IMR-90 (cell line): ENCODE data around the gene SEPSECS.

ENCODE experiments used
- BHLHE40 ChIP-seq: fragments of 150-350 bp; IDR thresholded peaks from 2 replicates; pipeline ENCODE4 v1.6.1; 2016; ENCODE audit warnings: mild to moderate bottlenecking, low read depth, low read length
- CEBPB ChIP-seq: IDR thresholded peaks from 2 replicates; pipeline ENCODE4 v1.6.1; 2012; ENCODE audit warnings: low read depth, low read length, improper control_type of control experiment
- FOS ChIP-seq: fragments of 150-350 bp; IDR thresholded peaks from 2 replicates; pipeline ENCODE4 v1.6.1; 2016; ENCODE audit warnings: low read depth, low read length
- MAFK ChIP-seq: IDR thresholded peaks from 2 replicates; pipeline ENCODE4 v1.6.1; 2012; ENCODE audit warnings: low read depth, low read length, improper control_type of control experiment
- MAZ ChIP-seq: IDR thresholded peaks from 2 replicates; pipeline ENCODE4 v1.6.1; 2012; ENCODE audit warnings: low read depth, mild to moderate bottlenecking, low read length, improper control_type of control experiment, moderate library complexity, borderline replicate concordance
- MXI1 ChIP-seq: IDR thresholded peaks from 2 replicates; pipeline ENCODE4 v1.6.1; 2012; ENCODE audit warnings: low read depth, mild to moderate bottlenecking, low read length, moderate library complexity, borderline replicate concordance
- POLR2A ChIP-seq: IDR thresholded peaks from 2 replicates; pipeline ENCODE4 v1.6.1; 2012; ENCODE audit warnings: mild to moderate bottlenecking, low read depth, low read length
- RAD21 ChIP-seq: IDR thresholded peaks from 2 replicates; pipeline ENCODE4 v1.6.1; 2012; ENCODE audit warnings: low read length, improper control_type of control experiment
- RFX5 ChIP-seq: IDR thresholded peaks from 2 replicates; pipeline ENCODE4 v1.8.0; 2012; ENCODE audit warnings: low read depth, mild to moderate bottlenecking, low read length, moderate library complexity
- TF ChIP-seq, protein P1 (sequence below): conservative IDR thresholded peaks from 2 replicates; pipeline ENCODE4 v1.5.1; 2012; ENCODE audit warnings: mild to moderate bottlenecking, low read depth, low read length, improper control_type of control experiment

GRCh38 chr4:25190407-25190806, 30.2 kb upstream of the SEPSECS start:
- no peak for TF ChIP-seq MAFK
- TF ChIP-seq, protein P1, sequence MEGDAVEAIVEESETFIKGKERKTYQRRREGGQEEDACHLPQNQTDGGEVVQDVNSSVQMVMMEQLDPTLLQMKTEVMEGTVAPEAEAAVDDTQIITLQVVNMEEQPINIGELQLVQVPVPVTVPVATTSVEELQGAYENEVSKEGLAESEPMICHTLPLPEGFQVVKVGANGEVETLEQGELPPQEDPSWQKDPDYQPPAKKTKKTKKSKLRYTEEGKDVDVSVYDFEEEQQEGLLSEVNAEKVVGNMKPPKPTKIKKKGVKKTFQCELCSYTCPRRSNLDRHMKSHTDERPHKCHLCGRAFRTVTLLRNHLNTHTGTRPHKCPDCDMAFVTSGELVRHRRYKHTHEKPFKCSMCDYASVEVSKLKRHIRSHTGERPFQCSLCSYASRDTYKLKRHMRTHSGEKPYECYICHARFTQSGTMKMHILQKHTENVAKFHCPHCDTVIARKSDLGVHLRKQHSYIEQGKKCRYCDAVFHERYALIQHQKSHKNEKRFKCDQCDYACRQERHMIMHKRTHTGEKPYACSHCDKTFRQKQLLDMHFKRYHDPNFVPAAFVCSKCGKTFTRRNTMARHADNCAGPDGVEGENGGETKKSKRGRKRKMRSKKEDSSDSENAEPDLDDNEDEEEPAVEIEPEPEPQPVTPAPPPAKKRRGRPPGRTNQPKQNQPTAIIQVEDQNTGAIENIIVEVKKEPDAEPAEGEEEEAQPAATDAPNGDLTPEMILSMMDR, result no peak
- no peak for TF ChIP-seq FOS
- TF ChIP-seq MXI1, result no peak
- no peak for TF ChIP-seq CEBPB
- no peak for TF ChIP-seq POLR2A
- TF ChIP-seq BHLHE40, result no peak
- TF ChIP-seq RFX5, result no peak
- TF ChIP-seq MAZ, result no peak
- no peak for TF ChIP-seq RAD21
